WTC11 (cell line): ENCODE measurements around the gene SHMT1. TPM values are rescaled to one million over a fixed set of nuclear protein-coding genes. Genes with fewer than 3 reads are reported as not detected.

Source experiments
- ATAC-seq: fragments of 200-7000 bp; cut with Tn5 transposase; 2 replicates; pipeline ENCODE4 v1.10.0; 2021; ENCODE audit warnings: mild to moderate bottlenecking, moderate library complexity
- CTCF ChIA-PET: fragments of 300-600 bp; sonication (Branson Sonifier 250); formaldehyde crosslinking; loops from one replicate; lab custom pipeline; 2021; ENCODE audit warnings: antibody characterized with exemption; lab: Charles Lee
- POLR2A ChIA-PET: fragments of 350-600 bp; sonication (Branson Sonifier 250); formaldehyde crosslinking; loops from one replicate; lab custom pipeline; 2021; ENCODE audit warnings: antibody characterized with exemption; lab: Charles Lee
- DNase-seq: peaks from one replicate; pipeline ENCODE4 v3.0.0; 2021; ENCODE audit warnings: low spot score
- H3K27ac Mint-ChIP-seq: 2 replicates; pipeline ENCODE4 v1.8.0; 2021; ENCODE audit warnings: mixed read lengths
- H3K27me3 Mint-ChIP-seq: 2 replicates; pipeline ENCODE4 v1.8.0; 2021; ENCODE audit warnings: low read depth, mild to moderate bottlenecking, moderate library complexity, mixed read lengths
- H3K36me3 Mint-ChIP-seq: 2 replicates; pipeline ENCODE4 v1.8.0; 2021; ENCODE audit warnings: mixed read lengths
- H3K4me1 Mint-ChIP-seq: 2 replicates; pipeline ENCODE4 v1.8.0; 2022; ENCODE audit warnings: mixed read lengths
- H3K4me3 Mint-ChIP-seq: 2 replicates; pipeline ENCODE4 v1.8.0; 2021; ENCODE audit warnings: mild to moderate bottlenecking, moderate library complexity, mixed read lengths
- H3K9me3 Mint-ChIP-seq: 2 replicates; pipeline ENCODE4 v1.8.0; 2021; ENCODE audit warnings: mixed read lengths
- CREM ChIP-seq: sonication (generic); formaldehyde crosslinking; IDR thresholded peaks from 2 replicates; pipeline ENCODE4 v1.8.1; 2022; ENCODE audit warnings: mild to moderate bottlenecking, missing genetic modification reagents, moderate library complexity
- ESRRA ChIP-seq: sonication (generic); formaldehyde crosslinking; IDR thresholded peaks from 2 replicates; pipeline ENCODE4 v1.8.1; 2022; ENCODE audit warnings: mild to moderate bottlenecking, missing genetic modification reagents, borderline replicate concordance
- HMGA2 ChIP-seq: fragments of 250-450 bp; sonication (Bioruptor Pico); IDR thresholded peaks from 2 replicates; pipeline ENCODE4 v1.4.0; 2021; ENCODE audit warnings: mild to moderate bottlenecking, moderate library complexity
- JUN ChIP-seq: sonication (generic); formaldehyde crosslinking; IDR thresholded peaks from 2 replicates; pipeline ENCODE4 v1.8.0; 2023; ENCODE audit warnings: mild to moderate bottlenecking, missing genetic modification reagents
- MYBL2 ChIP-seq: sonication (generic); formaldehyde crosslinking; IDR thresholded peaks from 2 replicates; pipeline ENCODE4 v1.8.1; 2023; ENCODE audit warnings: mild to moderate bottlenecking, moderate library complexity, missing genetic modification reagents
- NFATC4 ChIP-seq: fragments of 250-450 bp; sonication (Bioruptor Pico); IDR thresholded peaks from 2 replicates; pipeline ENCODE4 v1.9.0; 2021; ENCODE audit warnings: mild to moderate bottlenecking
- NFE2L1 ChIP-seq: sonication (generic); formaldehyde crosslinking; IDR thresholded peaks from 2 replicates; pipeline ENCODE4 v1.8.1; 2023; ENCODE audit warnings: missing genetic modification reagents
- PRRX2 ChIP-seq: fragments of 250-450 bp; sonication (Bioruptor Pico); IDR thresholded peaks from 2 replicates; pipeline ENCODE4 v1.8.0; 2021; ENCODE audit warnings: mild to moderate bottlenecking
- SMAD4 ChIP-seq: sonication (generic); formaldehyde crosslinking; IDR thresholded peaks from 2 replicates; pipeline ENCODE4 v1.8.0; 2022; ENCODE audit warnings: mild to moderate bottlenecking, missing genetic modification reagents
- TEAD4 ChIP-seq: sonication (generic); formaldehyde crosslinking; IDR thresholded peaks from 2 replicates; pipeline ENCODE4 v1.8.0; 2022; ENCODE audit warnings: mild to moderate bottlenecking, missing genetic modification reagents
- ZNF138 ChIP-seq: sonication (generic); formaldehyde crosslinking; conservative IDR thresholded peaks from 2 replicates; pipeline ENCODE4 v1.8.1; 2022; ENCODE audit warnings: mild to moderate bottlenecking, moderate library complexity, missing genetic modification reagents
- total RNA-seq: library from RNA; stranded (reverse); gene quantifications from 3 replicates; pipeline ENCODE4 v1.2.3, GENCODE V29; 2021
- TF ChIP-seq, protein P1 (sequence below): fragments of 250-450 bp; sonication (Bioruptor Pico); IDR thresholded peaks from 2 replicates; pipeline ENCODE4 v1.8.0; 2021; ENCODE audit warnings: mild to moderate bottlenecking
- TF ChIP-seq, protein P2 (sequence below): sonication (generic); formaldehyde crosslinking; IDR thresholded peaks from 2 replicates; pipeline ENCODE4 v1.8.1; 2022; ENCODE audit warnings: mild to moderate bottlenecking, missing genetic modification reagents, moderate library complexity, borderline replicate concordance
- TF ChIP-seq, protein P3 (sequence below): sonication (generic); formaldehyde crosslinking; IDR thresholded peaks from 2 replicates; pipeline ENCODE4 v1.8.0; 2022; ENCODE audit warnings: mild to moderate bottlenecking, missing genetic modification reagents
- TF ChIP-seq, protein P4 (sequence below): sonication (generic); formaldehyde crosslinking; IDR thresholded peaks from 2 replicates; pipeline ENCODE4 v1.8.0; 2023; ENCODE audit warnings: missing genetic modification reagents, mild to moderate bottlenecking, borderline replicate concordance
- TF ChIP-seq, protein P5 (sequence below): fragments of 250-450 bp; sonication (Bioruptor Pico); IDR thresholded peaks from 2 replicates; pipeline ENCODE4 v1.9.0; 2021; ENCODE audit warnings: mild to moderate bottlenecking
- TF ChIP-seq, protein P6 (sequence below): sonication (generic); formaldehyde crosslinking; IDR thresholded peaks from 2 replicates; pipeline ENCODE4 v1.8.1; 2022; ENCODE audit warnings: low read depth, missing genetic modification reagents, borderline replicate concordance
- TF ChIP-seq, protein P7 (sequence below): sonication (generic); formaldehyde crosslinking; IDR thresholded peaks from 2 replicates; pipeline ENCODE4 v1.8.0; 2022; ENCODE audit warnings: missing genetic modification reagents
- TF ChIP-seq, protein P8 (sequence below): sonication (generic); formaldehyde crosslinking; IDR thresholded peaks from 2 replicates; pipeline ENCODE4 v1.8.0; 2023; ENCODE audit warnings: missing genetic modification reagents

Gene SHMT1
- total RNA-seq, 1 experiment from 2014 or later: 49.2 TPM

DNA sequence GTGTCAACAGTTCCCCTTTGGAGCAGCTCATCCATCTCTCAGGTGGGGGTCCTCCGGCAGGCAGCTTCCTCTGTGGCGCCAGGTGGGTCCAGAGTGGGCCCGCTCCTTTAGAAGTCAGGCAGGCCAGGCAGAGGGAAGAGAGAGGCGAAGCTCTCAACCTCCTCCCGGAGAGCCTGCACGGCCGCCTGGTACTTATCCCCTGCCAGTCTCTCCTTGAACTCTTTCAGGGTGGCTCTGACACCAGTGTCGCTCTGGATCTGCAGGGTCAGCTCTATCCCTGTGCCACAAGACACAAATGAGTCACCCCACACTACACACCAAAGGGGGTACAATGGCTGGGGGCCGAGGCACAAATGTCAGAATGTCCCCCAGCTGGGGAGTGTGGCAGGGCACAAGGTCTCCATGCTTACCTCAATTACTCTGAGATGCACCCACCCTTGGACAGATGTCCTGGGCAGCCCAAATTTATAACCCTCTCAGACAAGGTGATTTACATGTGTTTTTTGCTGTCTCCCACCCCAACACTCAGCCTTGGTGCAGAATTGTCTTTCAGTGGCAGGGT is 34.6 kb downstream of the SHMT1 start:
- no peak overlapping the region for H3K4me3 Mint-ChIP-seq
- no peaks in the 10 kb centered on the region for H3K4me1 Mint-ChIP-seq
- no peak overlapping the region for H3K27ac Mint-ChIP-seq
- peaks cover 56% of the 10 kb centered on the region for H3K36me3 Mint-ChIP-seq
- no peak for DNase-seq
- peaks cover 7% of the 10 kb centered on the region for H3K9me3 Mint-ChIP-seq
- no peaks in the 10 kb centered on the region for H3K27me3 Mint-ChIP-seq
- no peak for TF ChIP-seq NFE2L1 (CRISPR knock-in tag)
- no peak for ATAC-seq
- POLR2A ChIA-PET: interaction anchor here (0.6 kb wide), 1 partner anchor 14 kb away, joined by 4 read pairs; the partner anchor contains the start of genes SMCR8 and TOP3A
- CTCF ChIA-PET: no interaction called here

DNA sequence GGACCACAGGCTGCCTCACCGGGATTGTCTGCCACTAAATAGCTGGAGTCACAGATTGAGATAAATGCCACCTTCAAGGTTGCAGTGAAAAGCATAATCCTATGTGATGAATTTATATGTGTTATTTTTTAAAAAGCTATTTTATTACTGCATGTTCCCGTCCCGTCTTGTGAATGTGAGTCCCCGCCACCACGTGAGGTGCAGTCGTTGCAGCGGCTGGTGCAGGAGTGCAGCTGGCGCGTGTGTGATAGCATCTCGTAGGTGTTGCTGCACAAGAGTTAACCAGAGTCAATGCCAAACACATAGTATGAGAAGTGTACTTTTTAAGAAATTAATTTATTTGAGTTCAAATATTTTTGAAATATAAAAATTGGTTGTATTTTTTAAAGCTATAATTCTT is 35.8 kb downstream of the SHMT1 start:
- Mint-ChIP-seq H3K4me3 (no peak overlapping the region), H3K9me3 (peaks cover 7% of the 10 kb centered on the region), H3K27me3 (no peaks in the 10 kb centered on the region), H3K4me1 (no peaks in the 10 kb centered on the region), H3K27ac (no peak overlapping the region; the same call in 1 of the 2 replicates), H3K36me3 (peaks cover 55% of the 10 kb centered on the region)
- POLR2A ChIA-PET: interaction anchor here (0.7 kb wide), 1 partner anchor 36 kb away, joined by 3 read pairs; the partner anchor contains the start of gene SHMT1
- CTCF ChIA-PET: interaction anchor here (0.5 kb wide), 1 partner anchor 34 kb away, joined by 3 read pairs; no protein-coding TSS in a partner anchor
- ATAC-seq: no peak
- DNase-seq: no peak
- TF ChIP-seq TEAD4 (CRISPR knock-in tag): no peak
- no peak for TF ChIP-seq JUN (CRISPR knock-in tag)
- TF ChIP-seq, protein P1, sequence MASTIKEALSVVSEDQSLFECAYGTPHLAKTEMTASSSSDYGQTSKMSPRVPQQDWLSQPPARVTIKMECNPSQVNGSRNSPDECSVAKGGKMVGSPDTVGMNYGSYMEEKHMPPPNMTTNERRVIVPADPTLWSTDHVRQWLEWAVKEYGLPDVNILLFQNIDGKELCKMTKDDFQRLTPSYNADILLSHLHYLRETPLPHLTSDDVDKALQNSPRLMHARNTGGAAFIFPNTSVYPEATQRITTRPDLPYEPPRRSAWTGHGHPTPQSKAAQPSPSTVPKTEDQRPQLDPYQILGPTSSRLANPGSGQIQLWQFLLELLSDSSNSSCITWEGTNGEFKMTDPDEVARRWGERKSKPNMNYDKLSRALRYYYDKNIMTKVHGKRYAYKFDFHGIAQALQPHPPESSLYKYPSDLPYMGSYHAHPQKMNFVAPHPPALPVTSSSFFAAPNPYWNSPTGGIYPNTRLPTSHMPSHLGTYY (CRISPR knock-in tag): no peak
- no peak for TF ChIP-seq ESRRA (CRISPR knock-in tag)
- TF ChIP-seq, protein P2, sequence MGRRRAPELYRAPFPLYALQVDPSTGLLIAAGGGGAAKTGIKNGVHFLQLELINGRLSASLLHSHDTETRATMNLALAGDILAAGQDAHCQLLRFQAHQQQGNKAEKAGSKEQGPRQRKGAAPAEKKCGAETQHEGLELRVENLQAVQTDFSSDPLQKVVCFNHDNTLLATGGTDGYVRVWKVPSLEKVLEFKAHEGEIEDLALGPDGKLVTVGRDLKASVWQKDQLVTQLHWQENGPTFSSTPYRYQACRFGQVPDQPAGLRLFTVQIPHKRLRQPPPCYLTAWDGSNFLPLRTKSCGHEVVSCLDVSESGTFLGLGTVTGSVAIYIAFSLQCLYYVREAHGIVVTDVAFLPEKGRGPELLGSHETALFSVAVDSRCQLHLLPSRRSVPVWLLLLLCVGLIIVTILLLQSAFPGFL (CRISPR knock-in tag): no peak
- TF ChIP-seq CREM (CRISPR knock-in tag): no peak
- TF ChIP-seq, protein P3, sequence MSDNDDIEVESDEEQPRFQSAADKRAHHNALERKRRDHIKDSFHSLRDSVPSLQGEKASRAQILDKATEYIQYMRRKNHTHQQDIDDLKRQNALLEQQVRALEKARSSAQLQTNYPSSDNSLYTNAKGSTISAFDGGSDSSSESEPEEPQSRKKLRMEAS (CRISPR knock-in tag): no peak
- no peak for TF ChIP-seq MYBL2
- TF ChIP-seq, protein P4, sequence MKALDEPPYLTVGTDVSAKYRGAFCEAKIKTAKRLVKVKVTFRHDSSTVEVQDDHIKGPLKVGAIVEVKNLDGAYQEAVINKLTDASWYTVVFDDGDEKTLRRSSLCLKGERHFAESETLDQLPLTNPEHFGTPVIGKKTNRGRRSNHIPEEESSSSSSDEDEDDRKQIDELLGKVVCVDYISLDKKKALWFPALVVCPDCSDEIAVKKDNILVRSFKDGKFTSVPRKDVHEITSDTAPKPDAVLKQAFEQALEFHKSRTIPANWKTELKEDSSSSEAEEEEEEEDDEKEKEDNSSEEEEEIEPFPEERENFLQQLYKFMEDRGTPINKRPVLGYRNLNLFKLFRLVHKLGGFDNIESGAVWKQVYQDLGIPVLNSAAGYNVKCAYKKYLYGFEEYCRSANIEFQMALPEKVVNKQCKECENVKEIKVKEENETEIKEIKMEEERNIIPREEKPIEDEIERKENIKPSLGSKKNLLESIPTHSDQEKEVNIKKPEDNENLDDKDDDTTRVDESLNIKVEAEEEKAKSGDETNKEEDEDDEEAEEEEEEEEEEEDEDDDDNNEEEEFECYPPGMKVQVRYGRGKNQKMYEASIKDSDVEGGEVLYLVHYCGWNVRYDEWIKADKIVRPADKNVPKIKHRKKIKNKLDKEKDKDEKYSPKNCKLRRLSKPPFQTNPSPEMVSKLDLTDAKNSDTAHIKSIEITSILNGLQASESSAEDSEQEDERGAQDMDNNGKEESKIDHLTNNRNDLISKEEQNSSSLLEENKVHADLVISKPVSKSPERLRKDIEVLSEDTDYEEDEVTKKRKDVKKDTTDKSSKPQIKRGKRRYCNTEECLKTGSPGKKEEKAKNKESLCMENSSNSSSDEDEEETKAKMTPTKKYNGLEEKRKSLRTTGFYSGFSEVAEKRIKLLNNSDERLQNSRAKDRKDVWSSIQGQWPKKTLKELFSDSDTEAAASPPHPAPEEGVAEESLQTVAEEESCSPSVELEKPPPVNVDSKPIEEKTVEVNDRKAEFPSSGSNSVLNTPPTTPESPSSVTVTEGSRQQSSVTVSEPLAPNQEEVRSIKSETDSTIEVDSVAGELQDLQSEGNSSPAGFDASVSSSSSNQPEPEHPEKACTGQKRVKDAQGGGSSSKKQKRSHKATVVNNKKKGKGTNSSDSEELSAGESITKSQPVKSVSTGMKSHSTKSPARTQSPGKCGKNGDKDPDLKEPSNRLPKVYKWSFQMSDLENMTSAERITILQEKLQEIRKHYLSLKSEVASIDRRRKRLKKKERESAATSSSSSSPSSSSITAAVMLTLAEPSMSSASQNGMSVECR (CRISPR knock-in tag): no peak
- TF ChIP-seq, protein P5, sequence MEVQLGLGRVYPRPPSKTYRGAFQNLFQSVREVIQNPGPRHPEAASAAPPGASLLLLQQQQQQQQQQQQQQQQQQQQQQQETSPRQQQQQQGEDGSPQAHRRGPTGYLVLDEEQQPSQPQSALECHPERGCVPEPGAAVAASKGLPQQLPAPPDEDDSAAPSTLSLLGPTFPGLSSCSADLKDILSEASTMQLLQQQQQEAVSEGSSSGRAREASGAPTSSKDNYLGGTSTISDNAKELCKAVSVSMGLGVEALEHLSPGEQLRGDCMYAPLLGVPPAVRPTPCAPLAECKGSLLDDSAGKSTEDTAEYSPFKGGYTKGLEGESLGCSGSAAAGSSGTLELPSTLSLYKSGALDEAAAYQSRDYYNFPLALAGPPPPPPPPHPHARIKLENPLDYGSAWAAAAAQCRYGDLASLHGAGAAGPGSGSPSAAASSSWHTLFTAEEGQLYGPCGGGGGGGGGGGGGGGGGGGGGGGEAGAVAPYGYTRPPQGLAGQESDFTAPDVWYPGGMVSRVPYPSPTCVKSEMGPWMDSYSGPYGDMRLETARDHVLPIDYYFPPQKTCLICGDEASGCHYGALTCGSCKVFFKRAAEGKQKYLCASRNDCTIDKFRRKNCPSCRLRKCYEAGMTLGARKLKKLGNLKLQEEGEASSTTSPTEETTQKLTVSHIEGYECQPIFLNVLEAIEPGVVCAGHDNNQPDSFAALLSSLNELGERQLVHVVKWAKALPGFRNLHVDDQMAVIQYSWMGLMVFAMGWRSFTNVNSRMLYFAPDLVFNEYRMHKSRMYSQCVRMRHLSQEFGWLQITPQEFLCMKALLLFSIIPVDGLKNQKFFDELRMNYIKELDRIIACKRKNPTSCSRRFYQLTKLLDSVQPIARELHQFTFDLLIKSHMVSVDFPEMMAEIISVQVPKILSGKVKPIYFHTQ (CRISPR knock-in tag): no peak
- no peak for TF ChIP-seq PRRX2 (CRISPR knock-in tag)
- no peak for TF ChIP-seq NFATC4 (CRISPR knock-in tag)
- TF ChIP-seq, protein P6, sequence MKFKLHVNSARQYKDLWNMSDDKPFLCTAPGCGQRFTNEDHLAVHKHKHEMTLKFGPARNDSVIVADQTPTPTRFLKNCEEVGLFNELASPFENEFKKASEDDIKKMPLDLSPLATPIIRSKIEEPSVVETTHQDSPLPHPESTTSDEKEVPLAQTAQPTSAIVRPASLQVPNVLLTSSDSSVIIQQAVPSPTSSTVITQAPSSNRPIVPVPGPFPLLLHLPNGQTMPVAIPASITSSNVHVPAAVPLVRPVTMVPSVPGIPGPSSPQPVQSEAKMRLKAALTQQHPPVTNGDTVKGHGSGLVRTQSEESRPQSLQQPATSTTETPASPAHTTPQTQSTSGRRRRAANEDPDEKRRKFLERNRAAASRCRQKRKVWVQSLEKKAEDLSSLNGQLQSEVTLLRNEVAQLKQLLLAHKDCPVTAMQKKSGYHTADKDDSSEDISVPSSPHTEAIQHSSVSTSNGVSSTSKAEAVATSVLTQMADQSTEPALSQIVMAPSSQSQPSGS (CRISPR knock-in tag): no peak
- TF ChIP-seq HMGA2 (CRISPR knock-in tag): no peak
- TF ChIP-seq, protein P7, sequence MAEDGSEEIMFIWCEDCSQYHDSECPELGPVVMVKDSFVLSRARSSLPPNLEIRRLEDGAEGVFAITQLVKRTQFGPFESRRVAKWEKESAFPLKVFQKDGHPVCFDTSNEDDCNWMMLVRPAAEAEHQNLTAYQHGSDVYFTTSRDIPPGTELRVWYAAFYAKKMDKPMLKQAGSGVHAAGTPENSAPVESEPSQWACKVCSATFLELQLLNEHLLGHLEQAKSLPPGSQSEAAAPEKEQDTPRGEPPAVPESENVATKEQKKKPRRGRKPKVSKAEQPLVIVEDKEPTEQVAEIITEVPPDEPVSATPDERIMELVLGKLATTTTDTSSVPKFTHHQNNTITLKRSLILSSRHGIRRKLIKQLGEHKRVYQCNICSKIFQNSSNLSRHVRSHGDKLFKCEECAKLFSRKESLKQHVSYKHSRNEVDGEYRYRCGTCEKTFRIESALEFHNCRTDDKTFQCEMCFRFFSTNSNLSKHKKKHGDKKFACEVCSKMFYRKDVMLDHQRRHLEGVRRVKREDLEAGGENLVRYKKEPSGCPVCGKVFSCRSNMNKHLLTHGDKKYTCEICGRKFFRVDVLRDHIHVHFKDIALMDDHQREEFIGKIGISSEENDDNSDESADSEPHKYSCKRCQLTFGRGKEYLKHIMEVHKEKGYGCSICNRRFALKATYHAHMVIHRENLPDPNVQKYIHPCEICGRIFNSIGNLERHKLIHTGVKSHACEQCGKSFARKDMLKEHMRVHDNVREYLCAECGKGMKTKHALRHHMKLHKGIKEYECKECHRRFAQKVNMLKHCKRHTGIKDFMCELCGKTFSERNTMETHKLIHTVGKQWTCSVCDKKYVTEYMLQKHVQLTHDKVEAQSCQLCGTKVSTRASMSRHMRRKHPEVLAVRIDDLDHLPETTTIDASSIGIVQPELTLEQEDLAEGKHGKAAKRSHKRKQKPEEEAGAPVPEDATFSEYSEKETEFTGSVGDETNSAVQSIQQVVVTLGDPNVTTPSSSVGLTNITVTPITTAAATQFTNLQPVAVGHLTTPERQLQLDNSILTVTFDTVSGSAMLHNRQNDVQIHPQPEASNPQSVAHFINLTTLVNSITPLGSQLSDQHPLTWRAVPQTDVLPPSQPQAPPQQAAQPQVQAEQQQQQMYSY (CRISPR knock-in tag): no peak
- no peak for TF ChIP-seq ZNF138
- TF ChIP-seq, protein P8, sequence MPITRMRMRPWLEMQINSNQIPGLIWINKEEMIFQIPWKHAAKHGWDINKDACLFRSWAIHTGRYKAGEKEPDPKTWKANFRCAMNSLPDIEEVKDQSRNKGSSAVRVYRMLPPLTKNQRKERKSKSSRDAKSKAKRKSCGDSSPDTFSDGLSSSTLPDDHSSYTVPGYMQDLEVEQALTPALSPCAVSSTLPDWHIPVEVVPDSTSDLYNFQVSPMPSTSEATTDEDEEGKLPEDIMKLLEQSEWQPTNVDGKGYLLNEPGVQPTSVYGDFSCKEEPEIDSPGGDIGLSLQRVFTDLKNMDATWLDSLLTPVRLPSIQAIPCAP (CRISPR knock-in tag): no peak
- no peak for TF ChIP-seq SMAD4 (CRISPR knock-in tag)
